ENCODE measurements around the gene PAPOLB. TPM values are rescaled to one million over a fixed set of nuclear protein-coding genes. Genes with fewer than 3 reads are reported as not detected.

PAPOLB gene
- total RNA-seq, 1 experiment from 2014 or later, result 0.31 TPM

DNA sequence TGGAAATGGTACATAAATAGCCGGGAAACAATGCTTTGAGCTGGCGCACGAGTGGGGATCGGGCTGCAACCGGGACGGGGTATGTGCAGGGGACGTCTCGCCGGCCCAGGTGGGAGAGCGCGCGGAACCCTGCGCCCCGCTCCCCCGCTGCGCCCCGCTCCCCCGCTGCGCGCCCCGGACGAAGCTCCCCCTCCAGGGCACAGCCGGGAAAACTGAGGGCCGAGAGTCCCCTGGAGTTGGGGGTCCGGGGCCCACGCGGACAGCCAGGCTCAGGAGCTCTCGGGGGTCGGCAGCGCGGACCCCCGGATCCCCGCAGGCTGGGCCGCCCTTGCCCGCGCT lies 21.2 kb upstream of the PAPOLB start:
- ChIA-PET CTCF (interaction anchor here (0.6 to 5.5 kb wide), 48 partner anchors 9 to 594 kb away, joined by 3 to 83 read pairs (median 5); partner anchors contain the start of genes AP5Z1, MMD2, PAPOLB and RBAK), POLR2A (interaction anchor here (1.0 to 1.7 kb wide), 3 partner anchors 75 to 176 kb away, joined by 3 to 4 read pairs (median 3); no protein-coding TSS in a partner anchor)
- TF ChIP-seq JUN (CRISPR knock-in tag; IDR thresholded peaks at IDR 0.05), result no peak
- TF ChIP-seq SP1 (CRISPR knock-in tag; conservative IDR thresholded peaks at IDR 0.05), result no peak
- no peak for TF ChIP-seq CREB1 (CRISPR knock-in tag; IDR thresholded peaks at IDR 0.05)
- 0 out of 2 replicates have a peak, but pooled peaks have one; percentile 5 for TF ChIP-seq MYBL2 (CRISPR knock-in tag; IDR thresholded peaks at IDR 0.05)

DNA sequence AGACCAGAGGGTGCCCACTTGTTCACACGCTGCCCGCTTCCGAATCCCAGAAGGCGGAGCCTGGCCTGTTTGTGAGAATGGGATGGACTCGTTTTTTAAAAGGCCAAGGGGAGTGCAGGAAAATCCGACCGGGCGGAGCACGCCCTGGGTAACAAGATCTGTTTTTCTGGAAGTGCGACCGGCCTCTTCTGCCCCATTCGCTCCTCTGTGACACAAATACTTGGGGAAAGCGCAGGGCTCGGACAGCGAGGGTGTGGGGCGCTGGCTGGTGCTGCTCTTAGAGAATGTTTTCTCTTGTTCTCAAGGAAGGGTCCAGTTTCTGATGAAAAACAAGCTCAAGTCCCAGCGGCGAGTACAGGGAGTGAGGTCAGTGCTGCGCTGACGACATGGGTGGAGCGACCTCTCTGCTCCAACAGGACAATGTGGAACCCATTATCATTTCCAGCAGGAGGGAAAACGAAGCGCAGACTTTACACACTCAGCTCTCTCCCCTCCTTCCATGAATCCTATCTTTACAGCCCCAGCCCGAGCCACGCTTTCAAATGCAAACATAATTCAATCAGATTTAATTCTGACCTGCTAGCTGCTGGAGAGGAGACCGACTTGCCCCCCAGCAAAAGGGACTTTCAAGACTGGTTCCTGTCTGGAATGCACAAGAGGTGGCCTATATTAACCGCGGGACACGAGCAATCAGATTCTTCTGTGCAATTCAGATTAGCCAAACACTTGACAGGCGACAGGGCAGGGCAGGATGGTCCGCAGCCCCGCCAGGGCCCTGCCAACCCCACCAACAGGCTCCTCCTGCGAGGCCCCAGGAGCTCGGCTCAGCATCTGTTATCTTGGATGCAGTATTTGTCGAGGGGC lies 20.6 kb upstream of the PAPOLB start:
- POLR2A ChIA-PET, result interaction anchor here (1.0 to 1.7 kb wide), 3 partner anchors 74 to 92 kb away, joined by 3 to 4 read pairs (median 3); no protein-coding TSS in a partner anchor
- CTCF ChIA-PET, result interaction anchor here (0.8 to 5.5 kb wide), 26 partner anchors 8 to 206 kb away, joined by 3 to 83 read pairs (median 8); partner anchors contain the start of genes AP5Z1, MMD2 and RBAK
- Mint-ChIP-seq H3K9me3 (no peaks in the 10 kb centered on the region), H3K4me3 (peak overlapping the region; percentile 81), H3K4me1 (peaks cover 13% of the 10 kb centered on the region), H3K27ac (peak overlapping the region; percentile 50), H3K27me3 (ENCODE audit: low read depth) (peaks cover 12% of the 10 kb centered on the region; the same call in 1 of the 2 replicates), H3K36me3 (peaks cover 2% of the 10 kb centered on the region; the same call in 1 of the 2 replicates)
- DNase-seq (ENCODE audit: low spot score) (peak; percentile 44), ATAC-seq (peak; percentile 32)
- TF ChIP-seq ZBTB21 (CRISPR knock-in tag; IDR thresholded peaks at IDR 0.05; ENCODE audit: borderline replicate concordance) (no peak), TP53 (CRISPR knock-in tag; IDR thresholded peaks at IDR 0.05) (no peak), MYBL2 (CRISPR knock-in tag; IDR thresholded peaks at IDR 0.05) (0 out of 2 replicates have a peak, but pooled peaks have one; percentile 45), CREB1 (CRISPR knock-in tag; IDR thresholded peaks at IDR 0.05) (no peak)
- TF ChIP-seq, protein P1, sequence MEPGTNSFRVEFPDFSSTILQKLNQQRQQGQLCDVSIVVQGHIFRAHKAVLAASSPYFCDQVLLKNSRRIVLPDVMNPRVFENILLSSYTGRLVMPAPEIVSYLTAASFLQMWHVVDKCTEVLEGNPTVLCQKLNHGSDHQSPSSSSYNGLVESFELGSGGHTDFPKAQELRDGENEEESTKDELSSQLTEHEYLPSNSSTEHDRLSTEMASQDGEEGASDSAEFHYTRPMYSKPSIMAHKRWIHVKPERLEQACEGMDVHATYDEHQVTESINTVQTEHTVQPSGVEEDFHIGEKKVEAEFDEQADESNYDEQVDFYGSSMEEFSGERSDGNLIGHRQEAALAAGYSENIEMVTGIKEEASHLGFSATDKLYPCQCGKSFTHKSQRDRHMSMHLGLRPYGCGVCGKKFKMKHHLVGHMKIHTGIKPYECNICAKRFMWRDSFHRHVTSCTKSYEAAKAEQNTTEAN (CRISPR knock-in tag; IDR thresholded peaks at IDR 0.05), result 0 out of 2 replicates have a peak, but pooled peaks have one; percentile 53

More for the DNA sequence above, 21.2 kb upstream of the PAPOLB start:
- DNase-seq (ENCODE audit: low spot score), result no peak
- ATAC-seq, result no peak
- Mint-ChIP-seq H3K27ac (no peak overlapping the region), H3K27me3 (ENCODE audit: low read depth) (peaks cover 12% of the 10 kb centered on the region; the same call in 1 of the 2 replicates), H3K9me3 (no peaks in the 10 kb centered on the region), H3K4me1 (peaks cover 13% of the 10 kb centered on the region), H3K36me3 (no peaks in the 10 kb centered on the region), H3K4me3 (peak overlapping the region; percentile 81)

DNA sequence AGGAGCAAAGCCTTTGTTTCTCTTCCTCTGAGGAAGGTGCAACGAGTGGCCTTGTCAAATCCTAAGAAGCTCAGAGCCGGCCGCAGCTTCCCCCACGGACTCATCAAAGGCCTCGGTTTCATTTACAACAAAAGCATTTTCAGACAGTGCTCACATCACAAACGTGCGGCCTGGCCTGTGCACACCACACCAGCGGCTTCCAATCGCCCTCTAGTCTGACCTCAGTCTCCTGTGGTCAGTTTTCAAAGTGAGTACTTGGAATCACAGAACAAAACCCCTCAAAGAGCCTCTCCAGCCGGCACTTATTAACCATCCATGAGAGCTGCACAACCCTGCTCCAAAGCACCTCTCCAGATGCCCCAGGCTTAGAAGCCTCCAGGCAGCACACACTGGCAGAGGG lies 18.4 kb upstream of the PAPOLB start:
- peaks cover 12% of the 10 kb centered on the region; the same call in 1 of the 2 replicates for H3K27me3 Mint-ChIP-seq (ENCODE audit: low read depth)
- CTCF ChIA-PET, result interaction anchor here (0.9 to 1.3 kb wide), 2 partner anchors 50 to 94 kb away, joined by 3 to 6 read pairs; no protein-coding TSS in a partner anchor
- H3K4me1 Mint-ChIP-seq, result peaks cover 13% of the 10 kb centered on the region
- DNase-seq (ENCODE audit: low spot score) (no peak), ATAC-seq (no peak)
- H3K4me3 Mint-ChIP-seq, result no peak overlapping the region
- POLR2A ChIA-PET, result no interaction called here
- H3K9me3 Mint-ChIP-seq, result no peaks in the 10 kb centered on the region
- H3K36me3 Mint-ChIP-seq, result peaks cover 7% of the 10 kb centered on the region; the same call in 1 of the 2 replicates
- TF ChIP-seq, protein P2, sequence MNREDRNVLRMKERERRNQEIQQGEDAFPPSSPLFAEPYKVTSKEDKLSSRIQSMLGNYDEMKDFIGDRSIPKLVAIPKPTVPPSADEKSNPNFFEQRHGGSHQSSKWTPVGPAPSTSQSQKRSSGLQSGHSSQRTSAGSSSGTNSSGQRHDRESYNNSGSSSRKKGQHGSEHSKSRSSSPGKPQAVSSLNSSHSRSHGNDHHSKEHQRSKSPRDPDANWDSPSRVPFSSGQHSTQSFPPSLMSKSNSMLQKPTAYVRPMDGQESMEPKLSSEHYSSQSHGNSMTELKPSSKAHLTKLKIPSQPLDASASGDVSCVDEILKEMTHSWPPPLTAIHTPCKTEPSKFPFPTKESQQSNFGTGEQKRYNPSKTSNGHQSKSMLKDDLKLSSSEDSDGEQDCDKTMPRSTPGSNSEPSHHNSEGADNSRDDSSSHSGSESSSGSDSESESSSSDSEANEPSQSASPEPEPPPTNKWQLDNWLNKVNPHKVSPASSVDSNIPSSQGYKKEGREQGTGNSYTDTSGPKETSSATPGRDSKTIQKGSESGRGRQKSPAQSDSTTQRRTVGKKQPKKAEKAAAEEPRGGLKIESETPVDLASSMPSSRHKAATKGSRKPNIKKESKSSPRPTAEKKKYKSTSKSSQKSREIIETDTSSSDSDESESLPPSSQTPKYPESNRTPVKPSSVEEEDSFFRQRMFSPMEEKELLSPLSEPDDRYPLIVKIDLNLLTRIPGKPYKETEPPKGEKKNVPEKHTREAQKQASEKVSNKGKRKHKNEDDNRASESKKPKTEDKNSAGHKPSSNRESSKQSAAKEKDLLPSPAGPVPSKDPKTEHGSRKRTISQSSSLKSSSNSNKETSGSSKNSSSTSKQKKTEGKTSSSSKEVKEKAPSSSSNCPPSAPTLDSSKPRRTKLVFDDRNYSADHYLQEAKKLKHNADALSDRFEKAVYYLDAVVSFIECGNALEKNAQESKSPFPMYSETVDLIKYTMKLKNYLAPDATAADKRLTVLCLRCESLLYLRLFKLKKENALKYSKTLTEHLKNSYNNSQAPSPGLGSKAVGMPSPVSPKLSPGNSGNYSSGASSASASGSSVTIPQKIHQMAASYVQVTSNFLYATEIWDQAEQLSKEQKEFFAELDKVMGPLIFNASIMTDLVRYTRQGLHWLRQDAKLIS (CRISPR knock-in tag; IDR thresholded peaks at IDR 0.05; ENCODE audit: borderline replicate concordance), result no peak
- TF ChIP-seq, protein P3, sequence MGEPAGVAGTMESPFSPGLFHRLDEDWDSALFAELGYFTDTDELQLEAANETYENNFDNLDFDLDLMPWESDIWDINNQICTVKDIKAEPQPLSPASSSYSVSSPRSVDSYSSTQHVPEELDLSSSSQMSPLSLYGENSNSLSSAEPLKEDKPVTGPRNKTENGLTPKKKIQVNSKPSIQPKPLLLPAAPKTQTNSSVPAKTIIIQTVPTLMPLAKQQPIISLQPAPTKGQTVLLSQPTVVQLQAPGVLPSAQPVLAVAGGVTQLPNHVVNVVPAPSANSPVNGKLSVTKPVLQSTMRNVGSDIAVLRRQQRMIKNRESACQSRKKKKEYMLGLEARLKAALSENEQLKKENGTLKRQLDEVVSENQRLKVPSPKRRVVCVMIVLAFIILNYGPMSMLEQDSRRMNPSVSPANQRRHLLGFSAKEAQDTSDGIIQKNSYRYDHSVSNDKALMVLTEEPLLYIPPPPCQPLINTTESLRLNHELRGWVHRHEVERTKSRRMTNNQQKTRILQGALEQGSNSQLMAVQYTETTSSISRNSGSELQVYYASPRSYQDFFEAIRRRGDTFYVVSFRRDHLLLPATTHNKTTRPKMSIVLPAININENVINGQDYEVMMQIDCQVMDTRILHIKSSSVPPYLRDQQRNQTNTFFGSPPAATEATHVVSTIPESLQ (CRISPR knock-in tag; IDR thresholded peaks at IDR 0.05), result no peak
- TF ChIP-seq MYBL2 (CRISPR knock-in tag; IDR thresholded peaks at IDR 0.05) (no peak), ZNF138 (CRISPR knock-in tag; conservative IDR thresholded peaks at IDR 0.05) (no peak), ZBTB21 (CRISPR knock-in tag; IDR thresholded peaks at IDR 0.05; ENCODE audit: borderline replicate concordance) (no peak), GABPB1 (CRISPR knock-in tag; IDR thresholded peaks at IDR 0.05) (no peak)
- TF ChIP-seq, protein P4, sequence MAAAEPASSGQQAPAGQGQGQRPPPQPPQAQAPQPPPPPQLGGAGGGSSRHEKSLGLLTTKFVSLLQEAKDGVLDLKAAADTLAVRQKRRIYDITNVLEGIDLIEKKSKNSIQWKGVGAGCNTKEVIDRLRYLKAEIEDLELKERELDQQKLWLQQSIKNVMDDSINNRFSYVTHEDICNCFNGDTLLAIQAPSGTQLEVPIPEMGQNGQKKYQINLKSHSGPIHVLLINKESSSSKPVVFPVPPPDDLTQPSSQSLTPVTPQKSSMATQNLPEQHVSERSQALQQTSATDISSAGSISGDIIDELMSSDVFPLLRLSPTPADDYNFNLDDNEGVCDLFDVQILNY (CRISPR knock-in tag; IDR thresholded peaks at IDR 0.05), result no peak
- TF ChIP-seq, protein P5, sequence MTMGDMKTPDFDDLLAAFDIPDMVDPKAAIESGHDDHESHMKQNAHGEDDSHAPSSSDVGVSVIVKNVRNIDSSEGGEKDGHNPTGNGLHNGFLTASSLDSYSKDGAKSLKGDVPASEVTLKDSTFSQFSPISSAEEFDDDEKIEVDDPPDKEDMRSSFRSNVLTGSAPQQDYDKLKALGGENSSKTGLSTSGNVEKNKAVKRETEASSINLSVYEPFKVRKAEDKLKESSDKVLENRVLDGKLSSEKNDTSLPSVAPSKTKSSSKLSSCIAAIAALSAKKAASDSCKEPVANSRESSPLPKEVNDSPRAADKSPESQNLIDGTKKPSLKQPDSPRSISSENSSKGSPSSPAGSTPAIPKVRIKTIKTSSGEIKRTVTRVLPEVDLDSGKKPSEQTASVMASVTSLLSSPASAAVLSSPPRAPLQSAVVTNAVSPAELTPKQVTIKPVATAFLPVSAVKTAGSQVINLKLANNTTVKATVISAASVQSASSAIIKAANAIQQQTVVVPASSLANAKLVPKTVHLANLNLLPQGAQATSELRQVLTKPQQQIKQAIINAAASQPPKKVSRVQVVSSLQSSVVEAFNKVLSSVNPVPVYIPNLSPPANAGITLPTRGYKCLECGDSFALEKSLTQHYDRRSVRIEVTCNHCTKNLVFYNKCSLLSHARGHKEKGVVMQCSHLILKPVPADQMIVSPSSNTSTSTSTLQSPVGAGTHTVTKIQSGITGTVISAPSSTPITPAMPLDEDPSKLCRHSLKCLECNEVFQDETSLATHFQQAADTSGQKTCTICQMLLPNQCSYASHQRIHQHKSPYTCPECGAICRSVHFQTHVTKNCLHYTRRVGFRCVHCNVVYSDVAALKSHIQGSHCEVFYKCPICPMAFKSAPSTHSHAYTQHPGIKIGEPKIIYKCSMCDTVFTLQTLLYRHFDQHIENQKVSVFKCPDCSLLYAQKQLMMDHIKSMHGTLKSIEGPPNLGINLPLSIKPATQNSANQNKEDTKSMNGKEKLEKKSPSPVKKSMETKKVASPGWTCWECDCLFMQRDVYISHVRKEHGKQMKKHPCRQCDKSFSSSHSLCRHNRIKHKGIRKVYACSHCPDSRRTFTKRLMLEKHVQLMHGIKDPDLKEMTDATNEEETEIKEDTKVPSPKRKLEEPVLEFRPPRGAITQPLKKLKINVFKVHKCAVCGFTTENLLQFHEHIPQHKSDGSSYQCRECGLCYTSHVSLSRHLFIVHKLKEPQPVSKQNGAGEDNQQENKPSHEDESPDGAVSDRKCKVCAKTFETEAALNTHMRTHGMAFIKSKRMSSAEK (CRISPR knock-in tag; IDR thresholded peaks at IDR 0.05; ENCODE audit: borderline replicate concordance), result no peak
- no peak overlapping the region for H3K27ac Mint-ChIP-seq
